ENCODE measurements around the gene PLIN4.

PLIN4 gene

GRCh38 chr19:4525563-4526002 lies 7.3 kb upstream of the PLIN4 start:
- DNase-seq (ENCODE audit: low read depth): no peak

GRCh38 chr19:4524808-4525562 lies 6.7 kb upstream of the PLIN4 start:
- no peak for DNase-seq (ENCODE audit: low read depth)

GRCh38 chr19:4523306-4524110 lies 5.2 kb upstream of the PLIN4 start:
- DNase-seq (ENCODE audit: low read depth): no peak

GRCh38 chr19:4522291-4523002 lies 4.2 kb upstream of the PLIN4 start:
- no peak for DNase-seq (ENCODE audit: low read depth)

- no peak for DNase-seq (ENCODE audit: low read depth)
Observed at GRCh38 chr19:4521888-4522242, 3.6 kb upstream of the PLIN4 start.

GRCh38 chr19:4521170-4521887 lies 3.0 kb upstream of the PLIN4 start:
- no peak for DNase-seq (ENCODE audit: low read depth)

GRCh38 chr19:4519521-4520277 lies 1.4 kb upstream of the PLIN4 start:
- DNase-seq (ENCODE audit: low read depth): no peak

GRCh38 chr19:4519172-4519496 lies 848 bp upstream of the PLIN4 start:
- DNase-seq (ENCODE audit: low read depth): no peak

- DNase-seq (ENCODE audit: low read depth): no peak
Observed at GRCh38 chr19:4517451-4518057, 732 bp downstream of the PLIN4 start.

GRCh38 chr19:4516939-4517300 lies 1.4 kb downstream of the PLIN4 start:
- DNase-seq (ENCODE audit: low read depth): no peak

- no peak for DNase-seq (ENCODE audit: low read depth)
Observed at GRCh38 chr19:4516199-4516938, 1.9 kb downstream of the PLIN4 start.

- DNase-seq (ENCODE audit: low read depth): no peak
Observed at GRCh38 chr19:4515732-4516131, 2.6 kb downstream of the PLIN4 start.

GRCh38 chr19:4513248-4513647 lies 5.0 kb downstream of the PLIN4 start:
- DNase-seq (ENCODE audit: low read depth): no peak

- DNase-seq (ENCODE audit: low read depth): no peak
Observed at GRCh38 chr19:4512070-4512469, 6.2 kb downstream of the PLIN4 start.

GRCh38 chr19:4511300-4512054 lies 6.8 kb downstream of the PLIN4 start:
- DNase-seq (ENCODE audit: low read depth): no peak

GRCh38 chr19:4510435-4511255 lies 7.6 kb downstream of the PLIN4 start:
- no peak for DNase-seq (ENCODE audit: low read depth)

GRCh38 chr19:4508698-4509097 lies 9.6 kb downstream of the PLIN4 start:
- DNase-seq (ENCODE audit: low read depth): no peak

GRCh38 chr19:4507804-4508203 lies 10.5 kb downstream of the PLIN4 start:
- no peak for DNase-seq (ENCODE audit: low read depth)

- no peak for DNase-seq (ENCODE audit: low read depth)
Observed at GRCh38 chr19:4507150-4507452, 11.2 kb downstream of the PLIN4 start.

Data from GM04503 (cell line).